H1 (cell line): ENCODE data around the gene HRCT1. TPM values are rescaled to one million over a fixed set of nuclear protein-coding genes. Genes with fewer than 3 reads are reported as not detected.

Experiments
- CTCF ChIA-PET: fragments of 300-600 bp; sonication (Branson Sonifier 250); formaldehyde crosslinking; loops from one replicate; lab custom pipeline; 2021; ENCODE audit not compliant: partially characterized antibody; lab: Charles Lee
- POLR2A ChIA-PET: fragments of 300-600 bp; sonication (Branson Sonifier 250); formaldehyde crosslinking; loops from one replicate; lab custom pipeline; 2021; ENCODE audit warnings: inconsistent platforms; ENCODE audit not compliant: partially characterized antibody; lab: Charles Lee
- DNase-seq, 2 experiments: peaks; one replicate each; pipeline versions ENCODE4 v3.0.0 to v3.0.0-alpha.2; 2010 to 2022; ENCODE audit warnings: low spot score in 2 of 2, low read depth in 1 of 2, mixed read lengths in 1 of 2
- FAIRE-seq: peaks from 2 replicates; lab custom pipeline; 2011; peaks lifted over from hg19 to GRCh38; lab: Jason Lieb, UNC
- H2AFZ ChIP-seq: 2 replicates; pipeline ENCODE4 v1.8.1; 2012; ENCODE audit warnings: low read length, inconsistent platforms
- H2AK5ac ChIP-seq: 2 replicates; pipeline ENCODE4 v1.6.1; 2013; ENCODE audit warnings: low read depth, low read length
- H2BK120ac ChIP-seq: replicated peaks from 2 replicates; pipeline ENCODE3; 2013; ENCODE audit warnings: low read depth, low read length, inconsistent platforms
- H2BK12ac ChIP-seq: 2 replicates; pipeline ENCODE4 v1.6.1; 2013; ENCODE audit warnings: low read depth, low read length
- H2BK15ac ChIP-seq: 2 replicates; pipeline ENCODE4 v1.6.1; 2013; ENCODE audit warnings: low read length
- H2BK20ac ChIP-seq: 2 replicates; pipeline ENCODE4 v1.6.1; 2013; ENCODE audit warnings: low read length
- H2BK5ac ChIP-seq: 2 replicates; pipeline ENCODE4 v1.6.1; 2013; ENCODE audit warnings: low read depth, low read length
- H3K14ac ChIP-seq: 2 replicates; pipeline ENCODE4 v1.6.1; 2013; ENCODE audit warnings: inconsistent platforms; ENCODE audit not compliant: insufficient read length
- H3K18ac ChIP-seq: 2 replicates; pipeline ENCODE4 v1.6.1; 2013; ENCODE audit warnings: low read length; ENCODE audit errors: extremely low read depth
- H3K23ac ChIP-seq: 2 replicates; pipeline ENCODE4 v1.6.1; 2013; ENCODE audit warnings: inconsistent platforms; ENCODE audit not compliant: insufficient read length
- H3K23me2 ChIP-seq: 2 replicates; pipeline ENCODE4 v1.6.1; 2013; ENCODE audit warnings: low read depth, low read length
- H3K27ac ChIP-seq: 2 replicates; pipeline ENCODE4 v1.6.1; 2011; ENCODE audit warnings: low read depth, low read length, inconsistent platforms
- H3K27me3 ChIP-seq, 4 experiments: replicated peaks in 1 of 4; 1 replicate in 1 of 4; 2 replicates in 3 of 4; pipeline versions ENCODE4 v1.6.1 to v1.8.1; 2011 to 2013; ENCODE audit warnings: low read length in 3 of 4, mild to moderate bottlenecking in 3 of 4, inconsistent platforms in 2 of 4, mixed read lengths in 2 of 4, moderate library complexity in 1 of 4; ENCODE audit not compliant: control insufficient read depth in 3 of 4, insufficient read depth in 3 of 4; ENCODE audit errors: extremely low read depth in 1 of 4
- H3K36me3 ChIP-seq, 4 experiments: 2 replicates each; pipeline versions ENCODE4 v1.6.1 to v1.8.1; 2011 to 2013; ENCODE audit warnings: mild to moderate bottlenecking in 4 of 4, low read length in 3 of 4, moderate library complexity in 2 of 4, control low read depth in 1 of 4, inconsistent platforms in 1 of 4; ENCODE audit not compliant: insufficient read depth in 4 of 4, control insufficient read depth in 2 of 4
- H3K4ac ChIP-seq: replicated peaks from 2 replicates; pipeline ENCODE3; 2013; ENCODE audit warnings: low read length, low read depth, mixed read lengths, inconsistent platforms; ENCODE audit not compliant: insufficient read length
- H3K4me1 ChIP-seq, 4 experiments: replicated peaks in 1 of 4; 1 replicate in 1 of 4; 2 replicates in 3 of 4; pipeline versions ENCODE4 v1.6.1 to v1.8.1; 2011 to 2013; ENCODE audit warnings: low read length in 3 of 4, inconsistent platforms in 2 of 4, mixed read lengths in 1 of 4; ENCODE audit not compliant: insufficient read depth in 4 of 4, control insufficient read depth in 3 of 4
- H3K4me2 ChIP-seq, 2 experiments: 2 replicates each; pipeline versions ENCODE4 v1.6.1 to v1.8.1; 2011 to 2013; ENCODE audit warnings: low read depth in 2 of 2, low read length in 2 of 2, control low read depth in 1 of 2, inconsistent platforms in 1 of 2, mild to moderate bottlenecking in 1 of 2; ENCODE audit not compliant: insufficient read depth in 1 of 2
- H3K4me3 ChIP-seq, 4 experiments: fragments of 200-600, 300-600 bp in 1 of 4; sonication (generic), shearing (Covaris generic), sonication (Bioruptor Twin) in 1 of 4; 2 replicates each; pipeline versions ENCODE4 v1.5.1 to v1.8.1; 2011 to 2016; ENCODE audit warnings: low read length in 4 of 4, low read depth in 3 of 4, control low read depth in 2 of 4, inconsistent platforms in 2 of 4, mild to moderate bottlenecking in 2 of 4, mixed read lengths in 1 of 4, moderate library complexity in 1 of 4; ENCODE audit not compliant: insufficient read depth in 2 of 4; ENCODE audit errors: extremely low read depth in 1 of 4
- H3K56ac ChIP-seq: replicated peaks from 2 replicates; pipeline ENCODE3; 2013; ENCODE audit warnings: low read depth, mild to moderate bottlenecking, mixed read lengths, low read length, inconsistent platforms; ENCODE audit not compliant: insufficient read length
- H3K79me1 ChIP-seq: 2 replicates; pipeline ENCODE4 v1.6.1; 2013; ENCODE audit warnings: low read depth, low read length, control low read depth
- H3K79me2 ChIP-seq, 2 experiments: 2 replicates each; pipeline versions ENCODE4 v1.6.1 to v1.8.1; 2012 to 2013; ENCODE audit warnings: low read length in 2 of 2, mild to moderate bottlenecking in 2 of 2, inconsistent platforms in 1 of 2; ENCODE audit not compliant: insufficient read depth in 2 of 2, control insufficient read depth in 1 of 2
- H3K9ac ChIP-seq, 4 experiments: replicated peaks in 1 of 4; 1 replicate in 1 of 4; 2 replicates in 3 of 4; pipeline versions ENCODE4 v1.6.1 to v1.8.1; 2011 to 2013; ENCODE audit warnings: low read depth in 3 of 4, low read length in 3 of 4, control low read depth in 2 of 4, mild to moderate bottlenecking in 2 of 4, moderate library complexity in 2 of 4, inconsistent platforms in 1 of 4; ENCODE audit errors: extremely low read depth in 1 of 4
- H3K9me3 ChIP-seq, 2 experiments: 2 replicates each; pipeline versions ENCODE4 v1.6.1 to v1.8.1; 2012 to 2013; ENCODE audit warnings: mild to moderate bottlenecking in 2 of 2, moderate library complexity in 2 of 2, control low read depth in 1 of 2, inconsistent platforms in 1 of 2, low read depth in 1 of 2, low read length in 1 of 2, mixed read lengths in 1 of 2; ENCODE audit not compliant: insufficient read depth in 2 of 2
- H4K20me1 ChIP-seq, 2 experiments: replicated peaks in 1 of 2; 2 replicates each; pipeline versions ENCODE3 to v1.8.1; 2011 to 2013; ENCODE audit warnings: inconsistent platforms in 2 of 2, low read length in 2 of 2, mild to moderate bottlenecking in 1 of 2; ENCODE audit not compliant: insufficient read depth in 2 of 2, control insufficient read depth in 1 of 2
- H4K5ac ChIP-seq: 2 replicates; pipeline ENCODE4 v1.6.1; 2013; ENCODE audit warnings: low read length, low read depth, mixed read lengths, inconsistent platforms; ENCODE audit not compliant: insufficient read length
- H4K8ac ChIP-seq: 2 replicates; pipeline ENCODE4 v1.8.0; 2013; ENCODE audit warnings: mild to moderate bottlenecking, moderate library complexity, low read length, inconsistent platforms; ENCODE audit not compliant: insufficient read depth; ENCODE audit errors: extremely low read depth
- H4K91ac ChIP-seq: replicated peaks from 2 replicates; pipeline ENCODE3; 2013; ENCODE audit warnings: low read length, mixed read lengths, inconsistent platforms; ENCODE audit not compliant: insufficient read length
- CBX5 ChIP-seq: fragments of 300-800, 300-1000 bp; sonication (generic); IDR thresholded peaks from 2 replicates; pipeline ENCODE4 v1.7.1; 2016; ENCODE audit warnings: antibody characterized with exemption, low read length, low read depth
- MAFK ChIP-seq: IDR thresholded peaks from 2 replicates; pipeline ENCODE4 v1.6.1; 2012; ENCODE audit warnings: low read depth, mild to moderate bottlenecking, improper control_type of control experiment, low read length
- SAP30 ChIP-seq: fragments of 300-600 bp; sonication (generic); IDR thresholded peaks from 2 replicates; pipeline ENCODE4 v1.7.1; 2012; ENCODE audit warnings: low read length, moderate library complexity, mild to moderate bottlenecking, inconsistent platforms; ENCODE audit not compliant: insufficient read depth, insufficient replicate concordance
- ZNF274 ChIP-seq: IDR thresholded peaks from 2 replicates; pipeline ENCODE4 v1.7.0; 2012; ENCODE audit warnings: low read length, borderline replicate concordance; ENCODE audit errors: extremely low read depth
- whole genome bisulfite sequencing, 2 experiments: shearing (Covaris generic) in 1 of 2; methylation state at CpG; one replicate each; pipeline versions ENCODE4 v1.1.6 to v1.1.7; 2013 to 2015; ENCODE audit warnings: low lambda C conversion rate in 2 of 2, mixed read lengths in 2 of 2, inconsistent platforms in 1 of 2, low coverage in 1 of 2, missing lambda C conversion rate in 1 of 2; ENCODE audit not compliant: insufficient replicate concordance in 2 of 2, insufficient coverage in 1 of 2, insufficient read length in 1 of 2; ENCODE audit errors: extremely low coverage in 1 of 2, missing lambda C conversion rate in 1 of 2; 5-methylcytosine and 5-hydroxymethylcytosine counted together
- polyA plus RNA-seq, 7 experiments: library from polyadenylated mRNA; depleted of rRNA in 3 of 7; stranded (reverse) in 5 of 7; unstranded in 2 of 7; fragments of >200 nt in 5 of 7; fragments of 200-250 nt in 2 of 7; gene quantifications; 1 replicate in 5 of 7; 2 replicates in 1 of 7; 4 replicates in 1 of 7; pipeline versions ENCODE4 v1.2.1 to v1.2.3, GENCODE V29; 2011 to 2013; ENCODE audit warnings: missing spikeins in 2 of 7, mixed read lengths in 2 of 7
- total RNA-seq: library from RNA; stranded (reverse); fragmentation: NEBNext Ultra II Directional; extraction: Animal tissue kit (Norgen Biotek cat#: 25700); gene quantifications from 2 replicates; pipeline ENCODE4 v1.2.1, GENCODE V29; 2021

HRCT1 gene
- total and polyA plus RNA-seq, 2 of the 8 experiments (the other 6 are each of a cell fraction or from before 2014, with no cell fraction given): not detected

- Histone ChIP-seq H3K23me2 (no peaks in the 10 kb centered on the region), H4K20me1 (no peaks in the 10 kb centered on the region), H3K23ac (no peak overlapping the region), H2AFZ (no peak overlapping the region), H3K56ac (no peak overlapping the region), H2BK5ac (no peak overlapping the region), H3K9ac (no peak overlapping the region), H2BK12ac (no peak overlapping the region), H3K14ac (no peak overlapping the region), H3K4me2 (no peak overlapping the region), H3K9me3 (no peaks in the 10 kb centered on the region), H4K91ac (no peak overlapping the region), H3K27ac (no peak overlapping the region), H4K8ac (no peak overlapping the region), H4K5ac (no peak overlapping the region), H3K18ac (no peak overlapping the region), H2BK20ac (no peak overlapping the region), H3K79me2 (no peaks in the 10 kb centered on the region), H2AK5ac (no peak overlapping the region), H3K36me3 (no peaks in the 10 kb centered on the region), H2BK15ac (no peak overlapping the region), H3K79me1 (no peaks in the 10 kb centered on the region), H3K4me1 (no peaks in the 10 kb centered on the region; a peak in 2 of 7 replicates), H3K4ac (no peak overlapping the region), H3K4me3 (no peak overlapping the region), H2BK120ac (no peak overlapping the region), H3K27me3 (no peaks in the 10 kb centered on the region)
- no peak for DNase-seq
- no peak for FAIRE-seq
- POLR2A ChIA-PET: no interaction called here
- CTCF ChIA-PET: interaction anchor here (0.8 to 6.5 kb wide), 16 partner anchors 12 to 107 kb away, joined by 3 to 78 read pairs (median 12); partner anchors contain the start of genes FAM221B, HINT2, NPR2 and TMEM8B
- TF ChIP-seq ZNF274 (no peak), MAFK (no peak), SAP30 (no peak), CBX5 (no peak)
- WGBS, 2 experiments: 83% methylated on average over 3 of the region's 3 CpGs; no CpG with 5 or more reads in 1 of the 2 experiments
Observed at GRCh38 chr9:35882996-35883395, 23.0 kb upstream of the HRCT1 start.
